Muscle layer of colon (tissue), 2 donors: ENCODE results near the gene BEGAIN.

Experiments used
- H3K27ac ChIP-seq: one replicate; pipeline ENCODE4 v1.7.0; 2013; ENCODE audit warnings: low read depth, mild to moderate bottlenecking, low read length, moderate library complexity
- H3K27me3 ChIP-seq, 2 donors: one replicate each; pipeline ENCODE4 v1.7.0; 2013; ENCODE audit warnings: low read length in 2 of 2, mild to moderate bottlenecking in 2 of 2; ENCODE audit not compliant: insufficient read depth in 2 of 2, control insufficient read depth in 1 of 2
- H3K36me3 ChIP-seq: one replicate; pipeline ENCODE4 v1.7.0; 2013; ENCODE audit warnings: mild to moderate bottlenecking, low read length; ENCODE audit not compliant: insufficient read depth
- H3K4me1 ChIP-seq: one replicate; pipeline ENCODE4 v1.7.0; 2013; ENCODE audit warnings: mild to moderate bottlenecking, low read length; ENCODE audit not compliant: insufficient read depth
- H3K4me3 ChIP-seq, 2 donors: one replicate each; pipeline ENCODE4 v1.7.0; 2013; ENCODE audit warnings: low read length in 2 of 2, low read depth in 1 of 2, mild to moderate bottlenecking in 1 of 2, moderate library complexity in 1 of 2
- H3K9ac ChIP-seq: one replicate; pipeline ENCODE4 v1.7.0; 2013; ENCODE audit warnings: low read length
- H3K9me3 ChIP-seq: one replicate; pipeline ENCODE4 v1.7.0; 2013; ENCODE audit warnings: mild to moderate bottlenecking, low read length
- donor health status: abdominal sarcoma.
- donor health status: Adenocarcinoma of cecum.

Gene BEGAIN

GRCh38 chr14:100605230-100605629 is 18.0 kb upstream of the BEGAIN start:
- H3K27ac ChIP-seq, result no peak overlapping the region
- no peak overlapping the region for H3K4me3 ChIP-seq
- no peaks in the 10 kb centered on the region for H3K9me3 ChIP-seq
- H3K4me1 ChIP-seq, result no peaks in the 10 kb centered on the region
- peaks cover 0 to 14% of the 10 kb centered on the region in 2 donors for H3K27me3 ChIP-seq
- H3K36me3 ChIP-seq, result no peaks in the 10 kb centered on the region
- no peak overlapping the region for H3K9ac ChIP-seq

- no peaks in the 10 kb centered on the region for H3K4me1 ChIP-seq
- no peak overlapping the region for H3K9ac ChIP-seq
- H3K9me3 ChIP-seq, result no peaks in the 10 kb centered on the region
- peaks cover 0 to 14% of the 10 kb centered on the region in 2 donors for H3K27me3 ChIP-seq
- H3K27ac ChIP-seq, result no peak overlapping the region
- H3K4me3 ChIP-seq, result no peak overlapping the region
- no peaks in the 10 kb centered on the region for H3K36me3 ChIP-seq
These were observed 17.5 kb upstream of the BEGAIN start for GRCh38 chr14:100604709-100605108.

GRCh38 chr14:100604121-100604501 is 16.9 kb upstream of the BEGAIN start:
- no peak overlapping the region for H3K27ac ChIP-seq
- H3K9ac ChIP-seq, result no peak overlapping the region
- no peaks in the 10 kb centered on the region for H3K4me1 ChIP-seq
- H3K4me3 ChIP-seq, result no peak overlapping the region
- peaks cover 0 to 9% of the 10 kb centered on the region in 2 donors for H3K27me3 ChIP-seq
- no peaks in the 10 kb centered on the region for H3K36me3 ChIP-seq
- no peaks in the 10 kb centered on the region for H3K9me3 ChIP-seq

- Histone ChIP-seq H3K27me3 (peaks cover 0 to 7% of the 10 kb centered on the region in 2 donors), H3K4me1 (no peaks in the 10 kb centered on the region), H3K9ac (no peak overlapping the region), H3K36me3 (no peaks in the 10 kb centered on the region), H3K27ac (no peak overlapping the region), H3K9me3 (no peaks in the 10 kb centered on the region), H3K4me3 (no peak overlapping the region)
These were observed 16.3 kb upstream of the BEGAIN start for GRCh38 chr14:100603341-100604120.

- Histone ChIP-seq H3K9ac (no peak overlapping the region), H3K4me3 (no peak overlapping the region), H3K27me3 (peaks cover 0 to 7% of the 10 kb centered on the region in 2 donors), H3K9me3 (no peaks in the 10 kb centered on the region), H3K27ac (no peak overlapping the region), H3K4me1 (no peaks in the 10 kb centered on the region), H3K36me3 (no peaks in the 10 kb centered on the region)
These were observed 15.5 kb upstream of the BEGAIN start for GRCh38 chr14:100602621-100603230.

- H3K4me1 ChIP-seq, result no peaks in the 10 kb centered on the region
- no peak overlapping the region for H3K27ac ChIP-seq
- no peaks in the 10 kb centered on the region for H3K9me3 ChIP-seq
- H3K27me3 ChIP-seq, result peaks cover 0 to 4% of the 10 kb centered on the region in 2 donors
- no peaks in the 10 kb centered on the region for H3K36me3 ChIP-seq
- H3K9ac ChIP-seq, result no peak overlapping the region
- no peak overlapping the region for H3K4me3 ChIP-seq
These were observed 14.7 kb upstream of the BEGAIN start for GRCh38 chr14:100601914-100602313.

- no peaks in the 10 kb centered on the region for H3K9me3 ChIP-seq
- H3K27ac ChIP-seq, result no peak overlapping the region
- H3K36me3 ChIP-seq, result no peaks in the 10 kb centered on the region
- H3K4me1 ChIP-seq, result no peaks in the 10 kb centered on the region
- H3K9ac ChIP-seq, result no peak overlapping the region
- H3K27me3 ChIP-seq, result peaks cover 0 to 4% of the 10 kb centered on the region in 2 donors
- no peak overlapping the region for H3K4me3 ChIP-seq
These were observed 13.8 kb upstream of the BEGAIN start for GRCh38 chr14:100601064-100601463.

GRCh38 chr14:100599981-100600380 is 12.8 kb upstream of the BEGAIN start:
- Histone ChIP-seq H3K27me3 (peaks cover 0 to 2% of the 10 kb centered on the region in 2 donors), H3K9me3 (no peaks in the 10 kb centered on the region), H3K36me3 (no peaks in the 10 kb centered on the region), H3K27ac (no peak overlapping the region), H3K9ac (no peak overlapping the region), H3K4me1 (no peaks in the 10 kb centered on the region), H3K4me3 (no peak overlapping the region)

- no peaks in the 10 kb centered on the region for H3K9me3 ChIP-seq
- no peak overlapping the region for H3K27ac ChIP-seq
- peaks cover 0 to 5% of the 10 kb centered on the region in 2 donors for H3K27me3 ChIP-seq
- H3K4me1 ChIP-seq, result no peaks in the 10 kb centered on the region
- H3K36me3 ChIP-seq, result no peaks in the 10 kb centered on the region
- H3K9ac ChIP-seq, result no peak overlapping the region
- no peak overlapping the region for H3K4me3 ChIP-seq
These were observed 7.4 kb upstream of the BEGAIN start for GRCh38 chr14:100594625-100594951.

GRCh38 chr14:100593751-100594624 is 6.8 kb upstream of the BEGAIN start:
- Histone ChIP-seq H3K27ac (no peak overlapping the region), H3K9me3 (no peaks in the 10 kb centered on the region), H3K4me3 (no peak overlapping the region), H3K4me1 (no peaks in the 10 kb centered on the region), H3K9ac (no peak overlapping the region), H3K36me3 (no peaks in the 10 kb centered on the region), H3K27me3 (peaks cover 0 to 7% of the 10 kb centered on the region in 2 donors)

- Histone ChIP-seq H3K9ac (no peak overlapping the region), H3K36me3 (no peaks in the 10 kb centered on the region), H3K9me3 (no peaks in the 10 kb centered on the region), H3K4me1 (no peaks in the 10 kb centered on the region), H3K4me3 (no peak overlapping the region), H3K27me3 (peaks cover 2 to 17% of the 10 kb centered on the region in 2 donors), H3K27ac (no peak overlapping the region)
These were observed 5.8 kb upstream of the BEGAIN start for GRCh38 chr14:100592972-100593371.
